Lower leg skin (tissue), 4 donors: ENCODE data around the gene NDRG3. TPM values are rescaled to one million over a fixed set of nuclear protein-coding genes. Genes with fewer than 3 reads are reported as not detected.

Experiments used
- DNase-seq, 2 donors: peaks; one replicate each; pipeline ENCODE4 v3.0.0-alpha.2; 2019; ENCODE audit warnings: low spot score in 2 of 2
- H3K4me3 ChIP-seq: fragments of 200-600 bp; sonication (generic); 2 replicates; pipeline ENCODE4 v1.5.1; 2017; ENCODE audit warnings: mild to moderate bottlenecking, low read depth; ENCODE audit not compliant: poor library complexity, severe bottlenecking
- POLR2A ChIP-seq, 2 donors: fragments of 450-650 bp; IDR thresholded peaks; one replicate each; pipeline ENCODE4 v1.6.1; 2016 to 2017; ENCODE audit warnings: antibody characterized with exemption in 2 of 2, mild to moderate bottlenecking in 1 of 2, moderate library complexity in 1 of 2
- WGBS, 2 donors: methylation state at CpG; one replicate each; pipeline ENCODE4 v1.1.5; 2018; 5-methylcytosine and 5-hydroxymethylcytosine counted together
- intact Hi-C: fragments of 100-400 bp; cut with DNase I; formaldehyde crosslinking; loops from one replicate; pipeline ENCODE4 v1.15.0; 2023; ENCODE audit warnings: low total_unique reads
- total RNA-seq, 4 donors: library from RNA; depleted of rRNA; stranded (reverse); fragments of >200 nt; gene quantifications; one replicate each; pipeline ENCODE4 v1.1.0, GENCODE V29; 2016
- TF ChIP-seq, protein P1 (sequence below), 3 donors: fragments of 450-650 bp; IDR thresholded peaks; one replicate each; pipeline ENCODE4 v1.5.1; 2016; ENCODE audit warnings: antibody characterized with exemption in 3 of 3, mild to moderate bottlenecking in 3 of 3, moderate library complexity in 2 of 3

The NDRG3 gene
- total RNA-seq, 4 donors from 2014 or later = 16.6 to 21.8 (median 19.8) TPM

DNA sequence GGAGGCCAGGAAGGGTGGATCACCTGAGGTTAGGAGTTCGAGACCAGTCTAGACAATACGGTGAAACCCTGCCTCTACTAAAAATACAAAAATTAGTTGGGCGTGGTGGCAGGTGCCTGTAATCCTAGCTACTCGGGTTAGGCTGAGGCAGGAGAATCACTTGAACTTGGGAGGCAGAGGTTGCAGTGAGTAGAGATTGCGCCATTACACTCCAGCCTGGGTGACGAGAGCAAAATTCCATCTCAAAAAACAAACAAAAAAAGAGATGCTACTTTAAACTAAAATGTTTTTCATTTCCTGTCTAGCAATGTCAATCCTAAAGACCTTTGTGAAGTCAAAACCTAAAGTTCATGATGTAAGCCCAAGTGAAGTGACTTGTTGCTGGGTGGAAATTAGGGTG lies 14.8 kb upstream of the NDRG3 start:
- DNase-seq = peak in 1 of 2 donors; percentile 18
- WGBS, 2 donors = 87 to 92% methylated on average over 6 of the region's 6 CpGs
- TF ChIP-seq, protein P1, sequence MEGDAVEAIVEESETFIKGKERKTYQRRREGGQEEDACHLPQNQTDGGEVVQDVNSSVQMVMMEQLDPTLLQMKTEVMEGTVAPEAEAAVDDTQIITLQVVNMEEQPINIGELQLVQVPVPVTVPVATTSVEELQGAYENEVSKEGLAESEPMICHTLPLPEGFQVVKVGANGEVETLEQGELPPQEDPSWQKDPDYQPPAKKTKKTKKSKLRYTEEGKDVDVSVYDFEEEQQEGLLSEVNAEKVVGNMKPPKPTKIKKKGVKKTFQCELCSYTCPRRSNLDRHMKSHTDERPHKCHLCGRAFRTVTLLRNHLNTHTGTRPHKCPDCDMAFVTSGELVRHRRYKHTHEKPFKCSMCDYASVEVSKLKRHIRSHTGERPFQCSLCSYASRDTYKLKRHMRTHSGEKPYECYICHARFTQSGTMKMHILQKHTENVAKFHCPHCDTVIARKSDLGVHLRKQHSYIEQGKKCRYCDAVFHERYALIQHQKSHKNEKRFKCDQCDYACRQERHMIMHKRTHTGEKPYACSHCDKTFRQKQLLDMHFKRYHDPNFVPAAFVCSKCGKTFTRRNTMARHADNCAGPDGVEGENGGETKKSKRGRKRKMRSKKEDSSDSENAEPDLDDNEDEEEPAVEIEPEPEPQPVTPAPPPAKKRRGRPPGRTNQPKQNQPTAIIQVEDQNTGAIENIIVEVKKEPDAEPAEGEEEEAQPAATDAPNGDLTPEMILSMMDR (IDR thresholded peaks at IDR 0.05) = no peak
- TF ChIP-seq POLR2A (IDR thresholded peaks at IDR 0.05) = no peak
- no peak overlapping the region for H3K4me3 ChIP-seq
- intact Hi-C loops = no loop called here

DNA sequence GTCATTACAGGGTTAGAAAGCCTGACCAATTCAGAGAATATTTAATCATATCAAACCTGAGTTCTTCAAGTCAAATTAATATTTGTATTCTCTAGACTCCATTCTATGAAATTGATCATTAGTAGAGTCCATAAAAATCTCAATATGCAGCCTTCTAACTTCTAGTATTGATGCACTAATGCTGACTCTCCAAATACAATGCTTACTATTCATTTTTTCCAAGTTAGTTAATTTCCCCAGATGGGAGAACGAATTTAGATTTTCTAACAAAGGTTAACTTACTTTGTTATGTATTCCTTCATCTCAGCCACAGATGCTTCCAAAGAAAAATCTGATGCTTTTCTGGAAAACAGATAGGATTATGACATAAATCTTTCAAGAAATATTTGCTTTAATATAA lies 12.4 kb upstream of the NDRG3 start:
- TF ChIP-seq, protein P1 (IDR thresholded peaks at IDR 0.05) = no peak
- no peak for TF ChIP-seq POLR2A (IDR thresholded peaks at IDR 0.05)
- no peak for DNase-seq
- 86% methylated on average over 1 of the region's 1 CpG for WGBS, 2 donors
- intact Hi-C loops = no loop called here
- no peak overlapping the region for H3K4me3 ChIP-seq

DNA sequence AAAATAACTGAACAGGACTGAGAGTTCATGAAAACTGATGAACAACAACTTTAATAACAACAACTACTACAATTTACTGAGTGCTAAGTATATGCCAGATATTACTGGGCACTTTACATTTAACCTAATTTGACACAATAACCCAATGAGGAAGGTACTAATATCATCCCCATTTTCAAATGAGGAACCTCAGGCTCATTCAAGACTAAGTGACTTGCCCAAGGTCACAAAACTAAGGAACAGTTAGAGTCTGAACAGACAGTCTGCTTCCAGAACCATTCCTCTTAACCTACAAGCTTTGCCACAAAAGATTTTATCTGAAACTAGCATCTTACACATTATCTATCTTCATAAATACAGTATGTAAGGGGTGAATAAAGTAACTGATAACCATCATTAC lies 10.6 kb upstream of the NDRG3 start:
- H3K4me3 ChIP-seq = no peak overlapping the region
- DNase-seq = no peak
- TF ChIP-seq POLR2A (IDR thresholded peaks at IDR 0.05) = no peak
- TF ChIP-seq, protein P1 (IDR thresholded peaks at IDR 0.05) = no peak
- intact Hi-C loops = no loop called here

DNA sequence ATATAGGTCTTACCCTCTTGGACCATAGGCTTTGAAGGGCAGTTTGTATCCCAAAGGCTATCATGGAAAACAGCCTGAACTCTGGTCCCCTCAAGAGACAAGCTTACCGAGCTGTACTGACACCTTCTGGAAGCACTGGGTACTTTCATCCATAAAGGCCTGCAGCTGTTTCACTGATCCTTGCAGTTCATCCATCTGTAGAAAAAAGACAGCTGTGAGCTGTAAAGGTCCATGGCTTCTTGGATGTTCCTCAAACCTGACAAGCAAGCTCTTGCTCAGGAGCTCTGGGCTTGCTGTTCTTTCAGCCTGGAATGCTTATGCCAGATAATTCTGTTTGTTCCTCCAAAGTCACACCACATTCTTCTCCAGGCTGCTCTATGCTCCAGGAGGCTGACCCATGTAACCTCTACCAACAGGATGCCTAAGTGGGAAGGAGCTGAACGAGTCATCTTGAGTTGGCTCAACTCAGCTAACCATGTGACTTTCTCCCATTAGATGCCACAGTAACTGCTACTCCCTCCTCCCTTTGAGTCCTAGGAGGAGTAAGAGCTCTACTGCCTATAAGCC lies 8.8 kb upstream of the NDRG3 start:
- H3K4me3 ChIP-seq = no peak overlapping the region
- WGBS, 2 donors = 3 to 18% methylated on average over 2 of the region's 2 CpGs
- intact Hi-C loops = no loop called here
- TF ChIP-seq POLR2A (IDR thresholded peaks at IDR 0.05) = no peak
- TF ChIP-seq, protein P1 (IDR thresholded peaks at IDR 0.05) = no peak
- DNase-seq = no peak

DNA sequence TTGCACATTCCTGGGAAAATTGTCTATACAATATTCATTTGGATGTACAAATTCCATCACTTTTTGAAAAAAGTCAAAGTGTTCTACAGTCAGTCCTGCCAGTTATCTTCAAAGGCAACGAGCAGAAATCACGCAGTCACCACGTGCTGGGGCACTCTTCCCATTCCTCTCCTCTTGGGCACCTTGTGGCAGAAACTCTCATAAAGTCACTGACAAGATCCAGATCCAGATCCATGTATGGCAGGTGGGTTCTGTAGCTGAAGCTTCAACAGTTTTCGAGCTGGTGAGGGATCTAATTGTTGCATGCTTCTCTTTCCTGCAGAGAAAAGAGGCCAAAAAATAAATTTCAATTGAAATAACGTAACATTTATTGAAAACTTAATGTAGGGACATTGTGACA lies 6.7 kb upstream of the NDRG3 start:
- intact Hi-C loops = no loop called here
- TF ChIP-seq POLR2A (IDR thresholded peaks at IDR 0.05) = no peak
- TF ChIP-seq, protein P1 (IDR thresholded peaks at IDR 0.05) = no peak
- WGBS, 2 donors = 89% methylated on average over 5 of the region's 5 CpGs
- DNase-seq = no peak
- no peak overlapping the region for H3K4me3 ChIP-seq
